Measurements from ENCODE around the gene TMEM272. TPM values are rescaled to one million over a fixed set of nuclear protein-coding genes. Genes with fewer than 3 reads are reported as not detected.
A peak's percentile ranks its signal among the peaks of the same experiment; 100 is the strongest.

The TMEM272 gene
- total RNA-seq, 1 experiment from 2014 or later, result 0.07 TPM

DNA sequence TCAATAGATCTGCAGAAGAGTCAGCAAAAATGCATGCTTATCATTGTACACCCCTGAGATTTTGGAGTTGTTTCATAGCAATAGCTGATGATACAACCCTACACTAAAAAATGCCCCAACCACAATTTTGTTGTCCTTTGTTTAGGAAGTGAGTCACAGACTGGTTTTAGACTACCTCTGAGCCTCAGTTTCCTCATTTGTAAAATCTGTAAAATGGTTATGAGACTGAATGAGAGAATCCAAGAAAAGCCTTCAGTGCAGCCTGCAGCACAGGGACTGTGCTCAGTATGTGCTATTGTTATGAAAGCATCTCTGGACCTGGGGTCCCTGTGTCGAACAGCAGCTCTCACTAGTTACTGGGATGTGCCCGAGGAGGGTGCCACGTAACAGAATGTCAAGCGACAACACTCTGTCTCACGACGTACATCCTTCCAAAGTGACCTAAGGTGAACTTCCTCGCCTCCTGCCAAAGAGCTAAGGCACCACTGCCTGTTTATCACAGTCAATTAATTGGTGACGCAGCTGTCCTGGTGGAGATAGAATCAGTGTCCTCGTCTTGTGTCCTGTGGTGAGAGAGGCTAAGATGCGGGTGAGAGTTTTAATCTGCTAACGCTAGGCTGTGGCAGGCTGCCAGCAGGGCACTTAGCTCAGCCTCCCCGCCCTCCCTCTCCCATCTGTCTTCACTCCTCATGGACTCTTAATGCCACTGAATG, 59.1 kb downstream of the TMEM272 start:
- H3K27ac ChIP-seq (ENCODE audit: low read length), result no peak overlapping the region
- H3K27me3 ChIP-seq (ENCODE audit: low read length), result no peaks in the 10 kb centered on the region
- no peaks in the 10 kb centered on the region for H3K9me3 ChIP-seq (ENCODE audit: low read length)
- no peaks in the 10 kb centered on the region for H3K9me2 ChIP-seq (replicated peaks; ENCODE audit: low read length)
- no peak overlapping the region for H2AFZ ChIP-seq (ENCODE audit: low read length)
- no peak overlapping the region for H3K9ac ChIP-seq (ENCODE audit: low read length)
- no peak for ATAC-seq
- TF ChIP-seq EZH2 (IDR thresholded peaks at IDR 0.05; ENCODE audit: low read length, unreplicated experiment) (no peak), CTCF (conservative IDR thresholded peaks at IDR 0.05; ENCODE audit: low read depth, low read length) (no peak), EZH2phosphoT487 (IDR thresholded peaks at IDR 0.05; ENCODE audit: borderline replicate concordance, low read length) (no peak)
- intact Hi-C loops (cut with micrococcal nuclease), result no loop called here
- no peak for DNase-seq
- BruUV-seq (replicated peaks), result no TSS peak
- no peaks in the 10 kb centered on the region for H3F3A ChIP-seq (ENCODE audit: low read length, unreplicated experiment)
- no peak overlapping the region for H3K4me2 ChIP-seq (ENCODE audit: low read length)
- POLR2A ChIA-PET (ENCODE audit: unreplicated experiment), result no interaction called here
- no peak overlapping the region for H3K4me3 ChIP-seq (ENCODE audit: low read length)
- CTCF ChIA-PET, result interaction anchor here (0.5 kb wide), 1 partner anchor 358 kb away, joined by 3 read pairs; no protein-coding TSS in a partner anchor
- H3K4me1 ChIP-seq (ENCODE audit: insufficient read depth, low read length), result no peaks in the 10 kb centered on the region
- H4K20me1 ChIP-seq (ENCODE audit: low read length), result no peaks in the 10 kb centered on the region
- no peaks in the 10 kb centered on the region for H3K79me2 ChIP-seq (ENCODE audit: low read length)
- H3K36me3 ChIP-seq (ENCODE audit: low read depth, low read length), result no peaks in the 10 kb centered on the region

DNA sequence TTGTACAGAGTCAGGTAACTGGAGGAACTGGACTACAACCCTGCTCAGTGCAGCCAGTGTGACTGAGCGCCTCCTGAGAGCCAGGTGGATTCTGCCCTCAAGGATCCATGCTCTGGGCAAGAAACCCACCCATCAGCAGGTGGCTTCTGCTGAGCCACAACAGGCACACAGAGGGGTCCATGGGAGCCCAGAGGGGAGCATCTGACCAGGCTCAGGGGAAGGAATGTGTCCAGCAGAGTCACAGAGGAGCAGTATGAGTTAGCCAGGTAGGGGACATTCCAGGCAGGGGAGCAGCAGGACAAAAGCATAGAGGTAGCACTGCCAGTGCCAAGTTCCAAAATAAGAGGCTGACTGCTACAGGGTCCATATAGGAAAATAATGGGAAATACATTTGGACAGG, 60.9 kb downstream of the TMEM272 start:
- Histone ChIP-seq H3K9ac (ENCODE audit: low read length) (no peak overlapping the region), H3F3A (ENCODE audit: low read length, unreplicated experiment) (no peaks in the 10 kb centered on the region), H3K27me3 (ENCODE audit: low read length) (no peaks in the 10 kb centered on the region), H3K27ac (ENCODE audit: low read length) (no peak overlapping the region), H2AFZ (ENCODE audit: low read length) (no peak overlapping the region), H3K4me2 (ENCODE audit: low read length) (no peak overlapping the region), H3K79me2 (ENCODE audit: low read length) (no peaks in the 10 kb centered on the region), H3K9me2 (replicated peaks; ENCODE audit: low read length) (no peaks in the 10 kb centered on the region), H3K9me3 (ENCODE audit: low read length) (no peaks in the 10 kb centered on the region), H3K36me3 (ENCODE audit: low read depth, low read length) (no peaks in the 10 kb centered on the region), H3K4me1 (ENCODE audit: insufficient read depth, low read length) (no peaks in the 10 kb centered on the region), H3K4me3 (ENCODE audit: low read length) (no peak overlapping the region), H4K20me1 (ENCODE audit: low read length) (no peaks in the 10 kb centered on the region)
- no TSS peak for BruUV-seq (replicated peaks)
- no peak for TF ChIP-seq EZH2phosphoT487 (IDR thresholded peaks at IDR 0.05; ENCODE audit: borderline replicate concordance, low read length)
- no peak for TF ChIP-seq CTCF (conservative IDR thresholded peaks at IDR 0.05; ENCODE audit: low read depth, low read length)
- TF ChIP-seq EZH2 (IDR thresholded peaks at IDR 0.05; ENCODE audit: low read length, unreplicated experiment), result no peak
- ATAC-seq, result no peak
- intact Hi-C loops (cut with micrococcal nuclease), result loop anchor here (5.0 kb wide), 1 partner anchor 192 kb away; no protein-coding TSS in a partner anchor
- DNase-seq, result no peak
- ChIA-PET CTCF (no interaction called here), POLR2A (ENCODE audit: unreplicated experiment) (no interaction called here)

- no peaks in the 10 kb centered on the region for H3F3A ChIP-seq (ENCODE audit: low read length, unreplicated experiment)
- intact Hi-C loops (cut with micrococcal nuclease), result loop anchor here (5.0 kb wide), 1 partner anchor 191 kb away; no protein-coding TSS in a partner anchor
- ATAC-seq, result peak; percentile 35; the same call in 1 of the 2 replicates
- H3K27me3 ChIP-seq (ENCODE audit: low read length), result no peaks in the 10 kb centered on the region
- H3K4me2 ChIP-seq (ENCODE audit: low read length), result no peak overlapping the region
- no peaks in the 10 kb centered on the region for H4K20me1 ChIP-seq (ENCODE audit: low read length)
- ChIA-PET POLR2A (ENCODE audit: unreplicated experiment) (no interaction called here), CTCF (no interaction called here)
- H2AFZ ChIP-seq (ENCODE audit: low read length), result no peak overlapping the region
- DNase-seq, result no peak
- no peak overlapping the region for H3K4me3 ChIP-seq (ENCODE audit: low read length)
- no peaks in the 10 kb centered on the region for H3K4me1 ChIP-seq (ENCODE audit: insufficient read depth, low read length)
- H3K36me3 ChIP-seq (ENCODE audit: low read depth, low read length), result no peaks in the 10 kb centered on the region
- no peaks in the 10 kb centered on the region for H3K9me3 ChIP-seq (ENCODE audit: low read length)
- no peaks in the 10 kb centered on the region for H3K9me2 ChIP-seq (replicated peaks; ENCODE audit: low read length)
- no TSS peak for BruUV-seq (replicated peaks)
- no peak for TF ChIP-seq EZH2phosphoT487 (IDR thresholded peaks at IDR 0.05; ENCODE audit: borderline replicate concordance, low read length)
- no peak for TF ChIP-seq CTCF (conservative IDR thresholded peaks at IDR 0.05; ENCODE audit: low read depth, low read length)
- no peak for TF ChIP-seq EZH2 (IDR thresholded peaks at IDR 0.05; ENCODE audit: low read length, unreplicated experiment)
- H3K9ac ChIP-seq (ENCODE audit: low read length), result no peak overlapping the region
- H3K79me2 ChIP-seq (ENCODE audit: low read length), result no peaks in the 10 kb centered on the region
- no peak overlapping the region for H3K27ac ChIP-seq (ENCODE audit: low read length)
These were observed 61.4 kb downstream of the TMEM272 start for GRCh38 chr13:51783428-51784094.

All from PC-3 (cell line).